Activated CD4-positive, CD25-positive, alpha-beta regulatory T cell treated with anti-CD3 and anti-CD28 coated beads, Interleukin-2, amount 50 U/mL, for 72 hours (primary cell): ENCODE results near the gene ITGB6.
"Not testable (repeated sequence)": the region's sequence is repeated elsewhere in the genome, so short reads cannot be mapped to it uniquely, and the experiment has no call there.

ENCODE experiments used
- DNase-seq: peaks from one replicate; pipeline ENCODE4 v3.0.0; 2021

Gene ITGB6

GRCh38 chr2:160181146-160181836 is 18.8 kb downstream of the ITGB6 start:
- not testable (repeated sequence) for DNase-seq

GRCh38 chr2:160180690-160181089 is 19.4 kb downstream of the ITGB6 start:
- not testable (repeated sequence) for DNase-seq

GRCh38 chr2:160180172-160180571 is 19.9 kb downstream of the ITGB6 start:
- DNase-seq = no peak

- no peak for DNase-seq
These were observed 24.6 kb downstream of the ITGB6 start for GRCh38 chr2:160175169-160176134.

- no peak for DNase-seq
These were observed 25.8 kb downstream of the ITGB6 start for GRCh38 chr2:160174322-160174721.

GRCh38 chr2:160169988-160170387 is 30.1 kb downstream of the ITGB6 start:
- DNase-seq = no peak

GRCh38 chr2:160169471-160169870 is 30.6 kb downstream of the ITGB6 start:
- no peak for DNase-seq

GRCh38 chr2:160168878-160169277 is 31.2 kb downstream of the ITGB6 start:
- no peak for DNase-seq

GRCh38 chr2:160167089-160167740 is 32.9 kb downstream of the ITGB6 start:
- no peak for DNase-seq

GRCh38 chr2:160165996-160166395 is 34.1 kb downstream of the ITGB6 start:
- no peak for DNase-seq

GRCh38 chr2:160165081-160165480 is 35.0 kb downstream of the ITGB6 start:
- no peak for DNase-seq

- DNase-seq = no peak
These were observed 41.9 kb downstream of the ITGB6 start for GRCh38 chr2:160157861-160158829.

- no peak for DNase-seq
These were observed 43.4 kb downstream of the ITGB6 start for GRCh38 chr2:160156665-160157064.

- no peak for DNase-seq
These were observed 44.0 kb downstream of the ITGB6 start for GRCh38 chr2:160156100-160156499.

- not testable (repeated sequence) for DNase-seq
These were observed 51.7 kb downstream of the ITGB6 start for GRCh38 chr2:160148419-160148818.

GRCh38 chr2:160145471-160145870 is 54.6 kb downstream of the ITGB6 start:
- no peak for DNase-seq

- DNase-seq = no peak
These were observed 55.6 kb downstream of the ITGB6 start for GRCh38 chr2:160144280-160144990.

- DNase-seq = no peak
These were observed 57.6 kb downstream of the ITGB6 start for GRCh38 chr2:160142472-160142871.

GRCh38 chr2:160141912-160142311 is 58.2 kb downstream of the ITGB6 start:
- DNase-seq = no peak

GRCh38 chr2:160141419-160141818 is 58.7 kb downstream of the ITGB6 start:
- no peak for DNase-seq

- DNase-seq = no peak
These were observed 59.6 kb downstream of the ITGB6 start for GRCh38 chr2:160140471-160140870.

- DNase-seq = no peak
These were observed 60.1 kb downstream of the ITGB6 start for GRCh38 chr2:160139991-160140390.
